ENCODE data around the gene EIF3D. TPM values are rescaled to one million over a fixed set of nuclear protein-coding genes. Genes with fewer than 3 reads are reported as not detected.
"Not testable (repeated sequence)": the region's sequence is repeated elsewhere in the genome, so short reads cannot be mapped to it uniquely, and the experiment has no call there.

EIF3D gene
- total RNA-seq, 1 experiment from 2014 or later = 481 TPM

DNA sequence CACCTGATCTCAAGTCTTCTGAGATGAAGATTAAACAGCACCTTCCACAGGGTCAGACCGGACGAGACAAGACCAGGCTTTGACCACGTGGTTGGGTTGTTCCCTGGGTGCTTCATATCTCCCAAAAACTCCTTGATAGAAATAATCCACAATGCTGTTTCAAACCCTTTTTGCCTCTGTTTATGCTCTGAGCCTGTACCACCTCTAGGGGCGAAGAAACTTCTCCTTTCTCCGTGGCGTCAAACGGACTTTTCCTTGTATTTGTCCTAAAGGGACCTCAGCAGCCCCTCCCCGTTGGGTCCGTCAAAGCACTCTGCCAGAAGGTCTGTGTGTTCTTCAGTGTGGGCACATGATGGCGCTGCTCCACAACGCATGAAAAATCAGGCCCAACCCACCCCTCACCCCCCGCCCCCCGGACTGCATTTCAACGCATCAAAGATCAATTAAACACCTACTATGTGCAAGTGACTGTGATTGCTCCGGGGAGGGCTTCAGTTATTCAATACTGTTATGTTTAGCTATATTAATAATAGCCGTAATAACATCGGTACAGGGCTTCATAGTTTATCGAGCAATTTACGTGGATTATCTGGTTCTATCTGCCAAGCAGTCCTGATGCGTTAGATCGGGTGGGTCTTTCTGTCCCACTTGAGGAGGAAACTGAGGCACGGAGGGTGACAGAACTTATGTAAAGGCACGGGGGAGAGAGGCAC is 17.3 kb upstream of the EIF3D start:
- H3K4me3 ChIP-seq (ENCODE audit: low read length) = no peak overlapping the region
- no peaks in the 10 kb centered on the region for H3K27me3 ChIP-seq (ENCODE audit: low read length)
- no peak overlapping the region for H3K9ac ChIP-seq (ENCODE audit: low read length)
- no peaks in the 10 kb centered on the region for H3K9me2 ChIP-seq (replicated peaks; ENCODE audit: insufficient read depth, low read length)
- peak overlapping the region; percentile 45 for H3K4me2 ChIP-seq (ENCODE audit: low read depth, low read length, poor library complexity, severe bottlenecking)
- H3K79me2 ChIP-seq (ENCODE audit: low read length) = no peaks in the 10 kb centered on the region
- H3K4me1 ChIP-seq (ENCODE audit: low read length) = peaks cover 2% of the 10 kb centered on the region; the same call in 1 of the 2 replicates
- H3K36me3 ChIP-seq (ENCODE audit: insufficient read depth, low read length) = no peaks in the 10 kb centered on the region
- H3K9me3 ChIP-seq (ENCODE audit: low read length) = no peaks in the 10 kb centered on the region
- no peaks in the 10 kb centered on the region for H4K20me1 ChIP-seq (ENCODE audit: insufficient read depth, low read depth, low read length)
- no peak overlapping the region for H3K27ac ChIP-seq (ENCODE audit: low read length)
- peak overlapping the region; percentile 93; the same call in 1 of the 2 replicates for H2AFZ ChIP-seq (ENCODE audit: low read length)
- peak; percentile 79 for DNase-seq

DNA sequence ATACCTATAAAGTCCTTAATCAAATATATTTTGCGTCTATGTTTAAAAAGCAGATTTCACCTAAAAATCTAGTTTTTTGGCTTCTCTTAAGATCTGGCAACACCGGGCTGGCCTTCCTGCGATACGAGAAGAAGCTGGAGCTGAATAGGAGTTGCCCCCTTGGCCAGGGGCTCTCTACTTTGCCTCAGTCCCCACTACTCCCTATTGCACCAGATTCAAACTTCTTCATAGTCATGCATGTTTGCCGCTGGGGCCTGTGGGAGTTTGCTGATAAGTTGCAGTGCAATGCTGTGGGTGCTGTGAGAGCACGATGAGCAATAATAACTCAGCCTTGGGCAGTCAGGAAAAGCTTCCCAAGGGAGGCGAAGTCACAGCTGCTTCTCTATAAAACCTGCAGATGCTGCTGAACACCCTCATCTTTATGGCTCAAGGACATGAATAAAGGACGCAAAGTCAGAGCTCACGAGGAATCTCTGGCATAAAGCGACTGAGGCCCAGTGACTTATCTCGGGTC is 15.2 kb upstream of the EIF3D start:
- Histone ChIP-seq H3K36me3 (ENCODE audit: insufficient read depth, low read length) (no peaks in the 10 kb centered on the region), H3K9me3 (ENCODE audit: low read length) (no peaks in the 10 kb centered on the region), H2AFZ (ENCODE audit: low read length) (no peak overlapping the region), H3K9me2 (replicated peaks; ENCODE audit: insufficient read depth, low read length) (no peaks in the 10 kb centered on the region), H3K79me2 (ENCODE audit: low read length) (no peaks in the 10 kb centered on the region), H3K27ac (ENCODE audit: low read length) (no peak overlapping the region), H3K4me3 (ENCODE audit: low read length) (no peak overlapping the region), H3K27me3 (ENCODE audit: low read length) (no peaks in the 10 kb centered on the region), H3K9ac (ENCODE audit: low read length) (no peak overlapping the region), H3K4me2 (ENCODE audit: low read depth, low read length, poor library complexity, severe bottlenecking) (no peak overlapping the region), H3K4me1 (ENCODE audit: low read length) (peaks cover 2% of the 10 kb centered on the region; the same call in 1 of the 2 replicates), H4K20me1 (ENCODE audit: insufficient read depth, low read depth, low read length) (no peaks in the 10 kb centered on the region)
- DNase-seq = no peak

DNA sequence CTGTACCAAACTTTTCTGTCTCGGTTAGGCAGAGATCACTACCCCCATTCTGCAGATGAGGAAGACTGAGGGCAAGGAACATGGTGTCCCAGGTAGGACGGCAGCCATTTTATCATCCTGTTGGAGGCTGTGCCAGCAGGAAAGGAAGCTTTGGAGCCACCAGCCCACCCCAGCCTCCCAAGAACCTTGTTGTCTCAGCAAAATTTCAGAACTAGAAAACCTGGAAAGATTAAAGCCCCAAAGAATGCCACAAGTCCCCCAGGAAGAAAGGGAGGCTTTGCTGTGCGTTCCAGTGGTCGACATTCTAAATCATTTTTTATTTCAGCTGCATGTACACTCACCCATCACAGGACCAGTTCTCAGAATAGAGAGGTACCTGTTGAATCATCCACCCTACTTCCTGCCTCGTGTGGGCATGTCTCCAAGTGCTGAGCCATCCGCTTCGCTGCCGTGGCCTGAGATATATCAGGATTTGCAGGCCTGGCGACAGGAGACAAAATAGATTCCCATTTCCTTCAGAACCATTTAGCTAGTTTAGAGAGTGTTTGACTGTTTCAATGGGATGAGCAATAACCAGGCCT is 13.0 kb upstream of the EIF3D start:
- no peaks in the 10 kb centered on the region for H4K20me1 ChIP-seq (ENCODE audit: insufficient read depth, low read depth, low read length)
- H3K27ac ChIP-seq (ENCODE audit: low read length) = no peak overlapping the region
- H3K4me2 ChIP-seq (ENCODE audit: low read depth, low read length, poor library complexity, severe bottlenecking) = no peak overlapping the region
- H3K9me3 ChIP-seq (ENCODE audit: low read length) = no peaks in the 10 kb centered on the region
- H3K9me2 ChIP-seq (replicated peaks; ENCODE audit: insufficient read depth, low read length) = no peaks in the 10 kb centered on the region
- H2AFZ ChIP-seq (ENCODE audit: low read length) = no peak overlapping the region
- no peak for DNase-seq
- no peak overlapping the region for H3K9ac ChIP-seq (ENCODE audit: low read length)
- no peaks in the 10 kb centered on the region for H3K27me3 ChIP-seq (ENCODE audit: low read length)
- no peak overlapping the region for H3K4me3 ChIP-seq (ENCODE audit: low read length)
- peaks cover 2% of the 10 kb centered on the region; the same call in 1 of the 2 replicates for H3K4me1 ChIP-seq (ENCODE audit: low read length)
- H3K36me3 ChIP-seq (ENCODE audit: insufficient read depth, low read length) = no peaks in the 10 kb centered on the region
- H3K79me2 ChIP-seq (ENCODE audit: low read length) = no peaks in the 10 kb centered on the region

DNA sequence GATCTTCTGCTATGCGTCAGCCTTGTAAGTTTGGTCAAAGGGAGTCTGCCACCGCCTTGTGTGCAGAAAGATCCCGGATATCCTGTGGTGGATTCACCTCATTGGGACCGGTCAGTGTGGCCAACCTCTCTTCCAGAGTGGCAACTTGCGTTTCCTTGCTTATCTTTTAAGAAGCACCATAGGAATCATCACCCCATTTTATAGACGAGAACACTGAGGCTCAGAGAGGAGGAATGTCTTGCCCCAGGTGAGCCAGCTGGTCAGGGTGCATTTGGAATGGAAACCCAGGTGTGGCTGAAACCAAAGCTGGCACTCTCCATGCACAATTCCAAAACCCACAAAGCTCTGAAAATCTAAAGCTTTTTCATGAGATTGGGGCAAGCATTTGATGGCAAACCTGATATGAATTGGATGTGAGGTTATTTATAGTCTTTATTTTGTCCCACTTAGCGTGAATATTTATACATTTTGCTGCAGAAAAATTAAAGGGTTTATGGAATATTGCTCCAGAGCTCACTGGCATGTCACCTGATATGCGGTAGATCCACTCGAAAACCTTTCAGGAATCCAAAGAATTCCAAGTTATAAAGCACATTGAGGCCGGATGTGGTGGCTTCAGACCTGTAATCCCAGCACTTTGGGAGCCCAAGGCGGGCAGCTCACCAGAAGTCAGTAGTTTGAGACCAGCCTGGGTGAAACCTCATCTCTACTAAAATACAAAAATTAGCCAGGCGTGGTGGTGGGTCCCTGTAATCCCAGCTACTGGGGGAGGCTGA is 12.1 kb upstream of the EIF3D start:
- Histone ChIP-seq H3K4me2 (ENCODE audit: low read depth, low read length, poor library complexity, severe bottlenecking) (no peak overlapping the region), H3K9ac (ENCODE audit: low read length) (no peak overlapping the region), H3K9me3 (ENCODE audit: low read length) (no peaks in the 10 kb centered on the region), H4K20me1 (ENCODE audit: insufficient read depth, low read depth, low read length) (no peaks in the 10 kb centered on the region), H2AFZ (ENCODE audit: low read length) (no peak overlapping the region), H3K9me2 (replicated peaks; ENCODE audit: insufficient read depth, low read length) (no peaks in the 10 kb centered on the region), H3K36me3 (ENCODE audit: insufficient read depth, low read length) (no peaks in the 10 kb centered on the region), H3K27ac (ENCODE audit: low read length) (no peak overlapping the region), H3K4me1 (ENCODE audit: low read length) (peaks cover under 1% of the 10 kb centered on the region; the same call in 1 of the 2 replicates), H3K79me2 (ENCODE audit: low read length) (no peaks in the 10 kb centered on the region), H3K27me3 (ENCODE audit: low read length) (no peaks in the 10 kb centered on the region), H3K4me3 (ENCODE audit: low read length) (no peak overlapping the region)
- DNase-seq = no peak

DNA sequence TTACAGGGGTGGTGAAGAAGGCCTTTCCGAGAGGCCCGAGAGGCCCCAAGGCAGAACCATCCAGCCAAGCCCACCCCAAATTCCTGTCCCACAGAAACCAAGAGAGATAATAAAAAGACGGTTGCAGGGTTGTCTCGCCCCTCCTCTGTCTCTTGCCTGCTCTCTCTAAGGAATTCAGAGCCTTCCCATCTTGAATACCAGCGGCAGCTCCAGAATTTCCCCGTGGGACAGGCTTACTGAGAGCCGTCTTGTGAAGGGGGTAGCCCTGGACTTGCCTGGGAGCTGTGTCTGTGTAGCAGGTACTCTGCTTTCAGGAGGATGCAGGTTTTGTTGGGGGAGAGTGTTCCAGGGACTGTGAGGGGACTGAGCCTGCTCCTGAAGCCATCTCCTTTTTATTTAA is 9.6 kb upstream of the EIF3D start:
- Histone ChIP-seq H3K4me2 (ENCODE audit: low read depth, low read length, poor library complexity, severe bottlenecking) (no peak overlapping the region), H2AFZ (ENCODE audit: low read length) (no peak overlapping the region), H3K9ac (ENCODE audit: low read length) (no peak overlapping the region), H3K79me2 (ENCODE audit: low read length) (no peaks in the 10 kb centered on the region), H3K27ac (ENCODE audit: low read length) (no peak overlapping the region), H3K9me3 (ENCODE audit: low read length) (0 out of 2 replicates have a peak, but pooled peaks cover 4% of the 10 kb centered on the region), H3K4me3 (ENCODE audit: low read length) (no peak overlapping the region), H4K20me1 (ENCODE audit: insufficient read depth, low read depth, low read length) (no peaks in the 10 kb centered on the region), H3K36me3 (ENCODE audit: insufficient read depth, low read length) (no peaks in the 10 kb centered on the region), H3K4me1 (ENCODE audit: low read length) (no peaks in the 10 kb centered on the region), H3K27me3 (ENCODE audit: low read length) (no peaks in the 10 kb centered on the region), H3K9me2 (replicated peaks; ENCODE audit: insufficient read depth, low read length) (no peaks in the 10 kb centered on the region)
- no peak for DNase-seq

DNA sequence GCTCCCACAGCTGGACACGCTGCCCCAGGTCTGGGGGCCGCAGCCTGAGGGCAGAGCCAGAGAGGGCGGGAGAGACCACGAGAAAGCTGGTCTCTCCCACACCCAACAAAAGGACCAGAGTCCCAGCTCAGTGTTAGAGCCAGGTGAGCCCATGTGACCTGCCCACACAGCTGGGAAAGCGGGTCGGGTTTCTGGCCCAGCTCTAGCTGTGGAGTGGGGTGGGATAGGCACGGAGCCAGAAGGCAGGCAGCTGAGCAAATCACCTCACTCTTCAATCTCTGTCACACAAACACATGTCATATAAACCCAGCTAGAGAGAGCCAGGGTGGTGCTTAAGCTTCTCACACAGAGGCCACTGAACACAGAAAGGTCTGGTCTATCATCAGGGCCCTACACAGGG is 7.8 kb upstream of the EIF3D start:
- Histone ChIP-seq H3K27me3 (ENCODE audit: low read length) (no peaks in the 10 kb centered on the region), H3K27ac (ENCODE audit: low read length) (no peak overlapping the region), H3K36me3 (ENCODE audit: insufficient read depth, low read length) (no peaks in the 10 kb centered on the region), H3K4me2 (ENCODE audit: low read depth, low read length, poor library complexity, severe bottlenecking) (no peak overlapping the region), H2AFZ (ENCODE audit: low read length) (no peak overlapping the region), H4K20me1 (ENCODE audit: insufficient read depth, low read depth, low read length) (no peaks in the 10 kb centered on the region), H3K9me3 (ENCODE audit: low read length) (0 out of 2 replicates have a peak, but pooled peaks cover 4% of the 10 kb centered on the region), H3K9me2 (replicated peaks; ENCODE audit: insufficient read depth, low read length) (no peaks in the 10 kb centered on the region), H3K4me1 (ENCODE audit: low read length) (no peaks in the 10 kb centered on the region), H3K79me2 (ENCODE audit: low read length) (no peaks in the 10 kb centered on the region), H3K4me3 (ENCODE audit: low read length) (no peak overlapping the region), H3K9ac (ENCODE audit: low read length) (no peak overlapping the region)
- no peak for DNase-seq

DNA sequence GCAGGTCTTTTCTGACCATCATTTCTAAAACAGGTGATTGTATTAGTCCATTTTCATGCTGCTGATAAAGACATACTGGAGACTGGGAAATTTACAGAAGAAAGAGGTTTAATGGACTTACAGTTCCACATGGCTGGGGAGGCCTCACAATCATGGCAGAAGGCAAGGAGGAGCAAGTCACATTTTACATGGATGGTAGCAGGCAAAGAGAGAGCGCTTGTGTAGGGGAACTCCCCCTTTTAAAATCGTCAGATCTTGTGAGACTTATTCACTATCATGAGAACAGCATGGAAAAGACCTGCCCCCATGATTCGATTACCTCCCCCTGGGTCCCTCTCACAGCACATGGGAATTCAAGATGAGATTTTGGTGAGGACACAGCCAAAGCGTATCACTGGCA is 4.4 kb upstream of the EIF3D start:
- not testable (repeated sequence) for H3K9ac ChIP-seq (ENCODE audit: low read length); H3K4me3 ChIP-seq (ENCODE audit: low read length); DNase-seq; H4K20me1 ChIP-seq (ENCODE audit: insufficient read depth, low read depth, low read length); H3K9me3 ChIP-seq (ENCODE audit: low read length); H3K27me3 ChIP-seq (ENCODE audit: low read length); H2AFZ ChIP-seq (ENCODE audit: low read length); H3K79me2 ChIP-seq (ENCODE audit: low read length); H3K36me3 ChIP-seq (ENCODE audit: insufficient read depth, low read length); H3K4me2 ChIP-seq (ENCODE audit: low read depth, low read length, poor library complexity, severe bottlenecking); H3K27ac ChIP-seq (ENCODE audit: low read length); H3K9me2 ChIP-seq (replicated peaks; ENCODE audit: insufficient read depth, low read length)
- H3K4me1 ChIP-seq (ENCODE audit: low read length) = peaks cover 11% of the 10 kb centered on the region

DNA sequence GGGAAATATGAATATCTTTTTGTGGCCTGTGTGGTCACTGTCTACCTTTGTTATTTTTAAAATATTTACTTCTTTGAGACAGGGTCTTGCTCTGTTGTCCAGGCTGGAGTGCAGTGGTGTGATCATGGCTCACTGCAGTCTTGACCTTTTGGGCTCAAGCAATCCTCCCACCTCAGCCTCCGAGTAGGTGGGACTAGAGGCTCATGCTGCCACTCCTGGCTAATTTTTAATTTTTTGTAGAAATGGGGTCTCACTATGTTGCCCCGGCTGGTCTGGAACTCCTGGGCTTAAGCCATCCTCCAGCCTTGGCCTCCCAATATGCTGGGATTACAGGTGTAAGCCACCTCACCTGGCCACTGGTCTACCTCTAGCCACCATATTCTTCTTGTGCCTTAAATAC is 3.5 kb upstream of the EIF3D start:
- Histone ChIP-seq H3K9me3 (ENCODE audit: low read length) (0 out of 2 replicates have a peak, but pooled peaks cover 4% of the 10 kb centered on the region), H3K4me1 (ENCODE audit: low read length) (peaks cover 19% of the 10 kb centered on the region), H3K4me2 (ENCODE audit: low read depth, low read length, poor library complexity, severe bottlenecking) (no peak overlapping the region), H3K36me3 (ENCODE audit: insufficient read depth, low read length) (no peaks in the 10 kb centered on the region), H4K20me1 (ENCODE audit: insufficient read depth, low read depth, low read length) (peaks cover 9% of the 10 kb centered on the region; the same call in 1 of the 2 replicates), H2AFZ (ENCODE audit: low read length) (no peak overlapping the region), H3K9ac (ENCODE audit: low read length) (no peak overlapping the region), H3K4me3 (ENCODE audit: low read length) (no peak overlapping the region), H3K27me3 (ENCODE audit: low read length) (no peaks in the 10 kb centered on the region), H3K27ac (ENCODE audit: low read length) (no peak overlapping the region), H3K9me2 (replicated peaks; ENCODE audit: insufficient read depth, low read length) (no peaks in the 10 kb centered on the region), H3K79me2 (ENCODE audit: low read length) (peaks cover 15% of the 10 kb centered on the region)
- DNase-seq = no peak
